Caco-2 (cell line): Measurements from ENCODE around the gene SH2B3. TPM values are rescaled to one million over a fixed set of nuclear protein-coding genes. Genes with fewer than 3 reads are reported as not detected.

Experiments used
- BruUV-seq: library from RNA; stranded (reverse); fragments of 400-500 nt; replicated peaks from 2 replicates; lab custom pipeline; 2021; lab: Mats Ljungman, UMichigan
- CTCF ChIA-PET: fragments of 300-600 bp; sonication (Branson Sonifier 250); formaldehyde crosslinking; loops from one replicate; lab custom pipeline; 2022; ENCODE audit warnings: antibody characterized with exemption; lab: Charles Lee
- POLR2A ChIA-PET: fragments of 300-600 bp; sonication (Branson Sonifier 250); formaldehyde crosslinking; loops from one replicate; lab custom pipeline; 2022; ENCODE audit warnings: antibody characterized with exemption; lab: Charles Lee
- DNase-seq, 2 experiments: peaks; one replicate each; pipeline versions ENCODE4 v3.0.0 to v3.0.0-alpha.2; 2020 to 2022
- H3K27me3 ChIP-seq: replicated peaks from 2 replicates; pipeline ENCODE4 v1.6.0; 2011; ENCODE audit warnings: low read length; ENCODE audit not compliant: control insufficient read depth, insufficient read depth
- H3K36me3 ChIP-seq: 2 replicates; pipeline ENCODE4 v1.5.1; 2011; ENCODE audit warnings: low read length; ENCODE audit not compliant: control insufficient read depth, insufficient read depth
- H3K4me1 ChIP-seq: fragments of 250-450 bp; sonication (Bioruptor Pico); 2 replicates; pipeline ENCODE4 v1.5.1; 2020; ENCODE audit warnings: mild to moderate bottlenecking
- H3K4me3 ChIP-seq: 2 replicates; pipeline ENCODE4 v1.5.1; 2011; ENCODE audit warnings: low read depth, mild to moderate bottlenecking, control low read depth, low read length
- H3K9me3 ChIP-seq: fragments of 250-450 bp; sonication (Bioruptor Pico); 2 replicates; pipeline ENCODE4 v1.5.1; 2020; ENCODE audit warnings: mild to moderate bottlenecking, moderate library complexity
- H3K27ac Mint-ChIP-seq: one replicate; pipeline ENCODE4 v1.8.0; 2022; ENCODE audit warnings: mixed read lengths; ENCODE audit not compliant: unreplicated experiment
- H3K27me3 Mint-ChIP-seq: one replicate; pipeline ENCODE4 v1.8.0; 2022; ENCODE audit warnings: mixed read lengths; ENCODE audit not compliant: insufficient read depth, unreplicated experiment
- H3K36me3 Mint-ChIP-seq: one replicate; pipeline ENCODE4 v1.8.0; 2022; ENCODE audit warnings: mild to moderate bottlenecking, mixed read lengths; ENCODE audit not compliant: insufficient read depth, unreplicated experiment
- H3K4me1 Mint-ChIP-seq: one replicate; pipeline ENCODE4 v1.8.0; 2022; ENCODE audit warnings: low read depth, mixed read lengths; ENCODE audit not compliant: unreplicated experiment
- H3K4me3 Mint-ChIP-seq: one replicate; pipeline ENCODE4 v1.8.0; 2022; ENCODE audit warnings: mild to moderate bottlenecking, moderate library complexity, mixed read lengths; ENCODE audit not compliant: unreplicated experiment
- H3K9me3 Mint-ChIP-seq: one replicate; pipeline ENCODE4 v1.8.0; 2022; ENCODE audit warnings: mixed read lengths; ENCODE audit not compliant: unreplicated experiment
- intact Hi-C: fragments of 100-400 bp; cut with micrococcal nuclease; formaldehyde crosslinking; loops from one replicate; pipeline ENCODE4 v1.10.0; 2022; ENCODE audit not compliant: unreplicated experiment
- total RNA-seq: library from RNA; stranded (reverse); gene quantifications from 2 replicates; pipeline ENCODE4 v1.2.3, GENCODE V29; 2022
- TF ChIP-seq, protein P1 (sequence below), 2 experiments: fragments of 200-600 bp in 1 of 2; IDR thresholded peaks; 1 replicate in 1 of 2; 2 replicates in 1 of 2; pipeline versions ENCODE4 v1.5.1 to v1.8.0; 2011 to 2022; ENCODE audit warnings: antibody characterized with exemption in 1 of 2, control low read depth in 1 of 2, inconsistent platforms in 1 of 2, low read depth in 1 of 2, low read length in 1 of 2, mild to moderate bottlenecking in 1 of 2, moderate library complexity in 1 of 2; ENCODE audit not compliant: insufficient read depth in 1 of 2, severe bottlenecking in 1 of 2, unreplicated experiment in 1 of 2

The SH2B3 gene
- total RNA-seq, 1 experiment from 2014 or later: 16.1 TPM

DNA sequence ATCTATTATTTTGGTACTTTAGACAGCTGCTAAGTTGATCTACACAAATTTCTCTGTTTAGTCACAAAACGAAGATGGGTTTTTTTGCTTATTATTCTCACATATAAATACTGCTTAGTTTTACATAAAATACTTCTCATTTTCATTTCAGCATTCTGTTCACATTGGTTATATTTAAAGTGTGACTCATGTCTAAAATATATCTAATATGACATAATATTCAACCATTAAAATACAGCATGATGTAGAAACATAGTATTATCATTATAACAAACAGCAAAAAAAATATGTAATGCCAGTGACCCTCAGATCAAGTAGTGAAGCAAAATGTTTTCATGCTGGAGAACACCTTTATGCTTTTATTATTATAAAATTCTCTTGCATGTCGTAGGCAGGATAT lies 63.7 kb downstream of the SH2B3 start:
- H3K9me3 ChIP-seq: no peaks in the 10 kb centered on the region
- TF ChIP-seq, protein P1, sequence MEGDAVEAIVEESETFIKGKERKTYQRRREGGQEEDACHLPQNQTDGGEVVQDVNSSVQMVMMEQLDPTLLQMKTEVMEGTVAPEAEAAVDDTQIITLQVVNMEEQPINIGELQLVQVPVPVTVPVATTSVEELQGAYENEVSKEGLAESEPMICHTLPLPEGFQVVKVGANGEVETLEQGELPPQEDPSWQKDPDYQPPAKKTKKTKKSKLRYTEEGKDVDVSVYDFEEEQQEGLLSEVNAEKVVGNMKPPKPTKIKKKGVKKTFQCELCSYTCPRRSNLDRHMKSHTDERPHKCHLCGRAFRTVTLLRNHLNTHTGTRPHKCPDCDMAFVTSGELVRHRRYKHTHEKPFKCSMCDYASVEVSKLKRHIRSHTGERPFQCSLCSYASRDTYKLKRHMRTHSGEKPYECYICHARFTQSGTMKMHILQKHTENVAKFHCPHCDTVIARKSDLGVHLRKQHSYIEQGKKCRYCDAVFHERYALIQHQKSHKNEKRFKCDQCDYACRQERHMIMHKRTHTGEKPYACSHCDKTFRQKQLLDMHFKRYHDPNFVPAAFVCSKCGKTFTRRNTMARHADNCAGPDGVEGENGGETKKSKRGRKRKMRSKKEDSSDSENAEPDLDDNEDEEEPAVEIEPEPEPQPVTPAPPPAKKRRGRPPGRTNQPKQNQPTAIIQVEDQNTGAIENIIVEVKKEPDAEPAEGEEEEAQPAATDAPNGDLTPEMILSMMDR (IDR thresholded peaks at IDR 0.05; ENCODE audit: insufficient read depth in 1 of 2, low read depth in 1 of 2, low read length in 1 of 2, severe bottlenecking in 1 of 2, unreplicated experiment in 1 of 2): no peak
- H3K4me1 ChIP-seq: no peaks in the 10 kb centered on the region
- BruUV-seq: no TSS peak
- no peaks in the 10 kb centered on the region for H3K4me1 Mint-ChIP-seq
- H3K4me3 ChIP-seq: no peak overlapping the region
- H3K36me3 Mint-ChIP-seq: peaks cover 49% of the 10 kb centered on the region
- H3K27ac Mint-ChIP-seq: no peak overlapping the region
- DNase-seq: no peak
- ChIA-PET CTCF (no interaction called here), POLR2A (no interaction called here)
- no peaks in the 10 kb centered on the region for H3K27me3 ChIP-seq
- no peaks in the 10 kb centered on the region for H3K27me3 Mint-ChIP-seq
- intact Hi-C loops: no loop called here
- H3K4me3 Mint-ChIP-seq: no peak overlapping the region
- H3K9me3 Mint-ChIP-seq: no peaks in the 10 kb centered on the region
- H3K36me3 ChIP-seq: peaks cover 1% of the 10 kb centered on the region; the same call in 1 of the 2 replicates

DNA sequence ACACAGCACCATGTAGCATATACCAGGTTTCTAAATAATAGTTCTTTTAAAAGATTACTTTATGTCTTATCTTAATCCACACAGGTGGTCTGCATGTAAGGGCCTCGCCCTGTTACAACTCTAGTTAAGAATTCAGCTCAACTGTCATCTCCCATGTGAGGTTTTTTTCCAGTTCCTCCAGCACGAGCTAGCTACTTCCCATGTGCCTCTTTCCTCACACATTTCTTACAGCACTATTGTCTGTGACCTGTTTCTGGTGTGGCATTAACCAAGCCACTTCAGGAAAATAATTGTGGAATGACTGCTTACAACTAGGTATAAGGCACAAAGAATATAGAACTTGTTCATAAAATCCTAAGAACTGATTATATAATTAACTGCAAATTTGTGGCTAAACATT lies 65.5 kb downstream of the SH2B3 start:
- peaks cover 1% of the 10 kb centered on the region; the same call in 1 of the 2 replicates for H3K36me3 ChIP-seq

DNA sequence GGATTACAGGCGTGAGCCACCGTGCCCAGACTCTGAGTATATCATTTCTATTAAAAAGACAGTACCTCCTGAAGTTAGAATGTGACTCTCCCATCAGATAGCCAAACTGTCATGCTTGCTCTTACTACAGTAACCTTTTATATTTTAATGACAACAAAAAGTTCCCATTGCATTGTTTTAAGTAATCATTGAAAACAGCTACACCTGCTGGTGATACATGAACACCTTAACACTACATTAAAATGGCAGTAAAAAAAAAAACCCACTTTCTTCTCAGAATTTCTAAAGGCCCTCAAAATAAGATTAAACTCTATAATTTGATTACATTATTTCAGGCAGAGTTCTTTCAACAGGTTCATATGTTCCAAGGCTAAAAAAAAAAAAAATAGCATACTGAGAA lies 76.7 kb downstream of the SH2B3 start:
- intact Hi-C loops: no loop called here
- DNase-seq: no peak
- ChIA-PET POLR2A (no interaction called here), CTCF (interaction anchor here (0.6 kb wide), 1 partner anchor 11 kb away, joined by 3 read pairs; no protein-coding TSS in a partner anchor)
- no peaks in the 10 kb centered on the region for H3K4me1 Mint-ChIP-seq
- no peaks in the 10 kb centered on the region for H3K27me3 Mint-ChIP-seq
- no peaks in the 10 kb centered on the region for H3K9me3 Mint-ChIP-seq
- no peak overlapping the region for H3K27ac Mint-ChIP-seq
- H3K4me3 Mint-ChIP-seq: no peak overlapping the region
- Histone ChIP-seq H3K4me1 (no peaks in the 10 kb centered on the region), H3K27me3 (no peaks in the 10 kb centered on the region), H3K36me3 (no peaks in the 10 kb centered on the region; the same call in 1 of the 2 replicates), H3K9me3 (no peaks in the 10 kb centered on the region), H3K4me3 (no peak overlapping the region)
- H3K36me3 Mint-ChIP-seq: peaks cover 76% of the 10 kb centered on the region
- no TSS peak for BruUV-seq
- TF ChIP-seq, protein P1 (IDR thresholded peaks at IDR 0.05; ENCODE audit: insufficient read depth in 1 of 2, low read depth in 1 of 2, low read length in 1 of 2, severe bottlenecking in 1 of 2, unreplicated experiment in 1 of 2): peak in 1 of 2 experiments; percentile 27

More for the DNA sequence above, 65.5 kb downstream of the SH2B3 start:
- Histone ChIP-seq H3K27me3 (no peaks in the 10 kb centered on the region), H3K4me1 (no peaks in the 10 kb centered on the region), H3K4me3 (no peak overlapping the region), H3K9me3 (no peaks in the 10 kb centered on the region)
- no TSS peak for BruUV-seq
- TF ChIP-seq, protein P1 (IDR thresholded peaks at IDR 0.05; ENCODE audit: insufficient read depth in 1 of 2, low read depth in 1 of 2, low read length in 1 of 2, severe bottlenecking in 1 of 2, unreplicated experiment in 1 of 2): no peak
- ChIA-PET POLR2A (no interaction called here), CTCF (interaction anchor here (0.6 to 1.3 kb wide), 2 partner anchors 11 to 20 kb away, joined by 3 read pairs; no protein-coding TSS in a partner anchor)
- H3K27me3 Mint-ChIP-seq: no peaks in the 10 kb centered on the region
- H3K4me3 Mint-ChIP-seq: no peak overlapping the region
- intact Hi-C loops: no loop called here
- no peak overlapping the region for H3K27ac Mint-ChIP-seq
- H3K36me3 Mint-ChIP-seq: peaks cover 49% of the 10 kb centered on the region
- no peak for DNase-seq
- H3K9me3 Mint-ChIP-seq: no peaks in the 10 kb centered on the region
- H3K4me1 Mint-ChIP-seq: no peaks in the 10 kb centered on the region
